IMR-90 (cell line): ENCODE measurements around the gene ZNF362. TPM values are rescaled to one million over a fixed set of nuclear protein-coding genes. Genes with fewer than 3 reads are reported as not detected.

ENCODE experiments used
- ATAC-seq: fragments of 200-7000 bp; cut with Tn5 transposase; 2 replicates; pipeline ENCODE4 v1.9.1; 2020; ENCODE audit warnings: low read depth, mild to moderate bottlenecking, moderate library complexity
- BruUV-seq: library from RNA; stranded (reverse); fragments of 400-500 nt; replicated peaks from 2 replicates; lab custom pipeline; 2021; lab: Mats Ljungman, UMichigan
- CTCF ChIA-PET: fragments of 300-600 bp; formaldehyde crosslinking; extraction: SDS; loops from one replicate; lab custom pipeline; 2021; ENCODE audit warnings: antibody characterized with exemption; lab: Yijun Ruan, JAX
- POLR2A ChIA-PET: fragments of 300-600 bp; sonication (Branson Sonifier 250); formaldehyde crosslinking; loops from one replicate; lab custom pipeline; 2022; ENCODE audit warnings: antibody characterized with exemption; ENCODE audit not compliant: unreplicated experiment; lab: Charles Lee
- DNase-seq: peaks from one replicate; pipeline ENCODE4 v3.0.0; 2013
- H2AFZ ChIP-seq: replicated peaks from 2 replicates; pipeline ENCODE3; 2013; ENCODE audit warnings: low read length, mild to moderate bottlenecking; ENCODE audit not compliant: poor library complexity
- H2AK5ac ChIP-seq: 2 replicates; pipeline ENCODE4 v1.6.1; 2013; ENCODE audit warnings: low read depth, low read length, inconsistent platforms
- H2AK9ac ChIP-seq: replicated peaks from 2 replicates; pipeline ENCODE3; 2013; ENCODE audit warnings: mild to moderate bottlenecking, low read depth, low read length, moderate library complexity; ENCODE audit not compliant: poor library complexity
- H2BK120ac ChIP-seq: 2 replicates; pipeline ENCODE4 v1.6.1; 2013; ENCODE audit warnings: low read depth, low read length, inconsistent platforms
- H2BK15ac ChIP-seq: 3 replicates; pipeline ENCODE4 v1.6.1; 2013; ENCODE audit warnings: low read depth, low read length, inconsistent platforms
- H2BK20ac ChIP-seq: 2 replicates; pipeline ENCODE4 v1.6.1; 2013; ENCODE audit warnings: low read depth, mild to moderate bottlenecking, inconsistent platforms, low read length, moderate library complexity
- H2BK5ac ChIP-seq: 2 replicates; pipeline ENCODE4 v1.6.1; 2013; ENCODE audit warnings: mild to moderate bottlenecking, low read depth, low read length, inconsistent platforms; ENCODE audit not compliant: poor library complexity, severe bottlenecking
- H3K14ac ChIP-seq: replicated peaks from 2 replicates; pipeline ENCODE4 v1.6.1; 2013; ENCODE audit warnings: low read depth, low read length, inconsistent platforms
- H3K18ac ChIP-seq: 2 replicates; pipeline ENCODE4 v1.6.1; 2013; ENCODE audit warnings: low read depth, low read length, control low read depth
- H3K23ac ChIP-seq: 2 replicates; pipeline ENCODE4 v1.6.1; 2013; ENCODE audit warnings: low read depth, low read length, inconsistent platforms
- H3K27ac ChIP-seq: 2 replicates; pipeline ENCODE4 v1.5.1; 2013; ENCODE audit warnings: mild to moderate bottlenecking, control low read depth, low read length; ENCODE audit not compliant: insufficient read depth
- H3K27me3 ChIP-seq: 2 replicates; pipeline ENCODE4 v1.6.1; 2013; ENCODE audit warnings: low read length; ENCODE audit not compliant: control insufficient read depth, insufficient read depth
- H3K36me3 ChIP-seq: 2 replicates; pipeline ENCODE4 v1.6.1; 2013; ENCODE audit warnings: low read length, mixed read lengths; ENCODE audit not compliant: control insufficient read depth, insufficient read depth
- H3K4ac ChIP-seq: 2 replicates; pipeline ENCODE4 v1.6.1; 2013; ENCODE audit warnings: low read depth, low read length, inconsistent platforms
- H3K4me1 ChIP-seq: 2 replicates; pipeline ENCODE4 v1.6.1; 2013; ENCODE audit warnings: low read length, mixed read lengths; ENCODE audit not compliant: control insufficient read depth, insufficient read depth
- H3K4me2 ChIP-seq: 2 replicates; pipeline ENCODE4 v1.6.1; 2013; ENCODE audit warnings: low read depth, mild to moderate bottlenecking, control low read depth, low read length, moderate library complexity
- H3K4me3 ChIP-seq: 2 replicates; pipeline ENCODE4 v1.5.1; 2013; ENCODE audit warnings: low read depth, mild to moderate bottlenecking, control low read depth, low read length, moderate library complexity; ENCODE audit not compliant: insufficient read depth
- H3K56ac ChIP-seq: 2 replicates; pipeline ENCODE4 v1.6.1; 2013; ENCODE audit warnings: low read length, inconsistent platforms; ENCODE audit not compliant: insufficient read depth; ENCODE audit errors: extremely low read depth
- H3K79me1 ChIP-seq, 2 experiments: 2 replicates each; pipeline ENCODE4 v1.6.1; 2013; ENCODE audit warnings: low read length in 2 of 2, inconsistent platforms in 1 of 2, low read depth in 1 of 2
- H3K9ac ChIP-seq: 2 replicates; pipeline ENCODE4 v1.6.1; 2013; ENCODE audit warnings: low read depth, low read length, control low read depth
- H3K9me1 ChIP-seq: 2 replicates; pipeline ENCODE4 v1.6.1; 2013; ENCODE audit warnings: low read length, inconsistent platforms; ENCODE audit not compliant: insufficient read depth
- H3K9me3 ChIP-seq: 2 replicates; pipeline ENCODE4 v1.6.1; 2013; ENCODE audit warnings: low read length; ENCODE audit not compliant: control insufficient read depth, insufficient read depth
- H4K20me1 ChIP-seq: 2 replicates; pipeline ENCODE4 v1.6.1; 2013; ENCODE audit warnings: low read length, inconsistent platforms; ENCODE audit not compliant: insufficient read depth
- H4K5ac ChIP-seq: 2 replicates; pipeline ENCODE4 v1.6.1; 2013; ENCODE audit warnings: mild to moderate bottlenecking, low read depth, low read length, control low read depth
- H4K8ac ChIP-seq, 2 experiments: 2 replicates each; pipeline ENCODE4 v1.6.1; 2013; ENCODE audit warnings: low read depth in 2 of 2, low read length in 2 of 2, control low read depth in 1 of 2, inconsistent platforms in 1 of 2
- H4K91ac ChIP-seq: 2 replicates; pipeline ENCODE4 v1.6.1; 2013; ENCODE audit warnings: low read depth, low read length, inconsistent platforms; ENCODE audit not compliant: insufficient read depth
- SMC3 ChIP-seq: fragments of 150-350 bp; IDR thresholded peaks from 2 replicates; pipeline ENCODE4 v1.6.1; 2016; ENCODE audit warnings: low read depth, mild to moderate bottlenecking, antibody characterized with exemption, low read length, moderate library complexity
- WGBS, 2 experiments: methylation state at CpG; one replicate each; pipeline versions ENCODE4 v1.1.5 to v1.1.7; 2013; ENCODE audit warnings: missing lambda C conversion rate in 2 of 2; ENCODE audit not compliant: insufficient read length in 1 of 2; ENCODE audit errors: extremely low coverage in 2 of 2; 5-methylcytosine and 5-hydroxymethylcytosine counted together
- dilution Hi-C: fragments of 300-500 bp; cut with HindIII; formaldehyde crosslinking; loops from one replicate; pipeline ENCODE4 v1.14.3; 2018; ENCODE audit warnings: low sequenced_read_pairs; ENCODE audit not compliant: unreplicated experiment
- in situ Hi-C: fragments of 300-500 bp; cut with MboI; formaldehyde crosslinking; loops from 3 replicates; pipeline ENCODE4 v1.14.3; 2019; ENCODE audit warnings: low sequenced_read_pairs, inconsistent platforms, mixed read lengths
- intact Hi-C: fragments of 100-400 bp; cut with micrococcal nuclease; formaldehyde crosslinking; loops from 2 replicates; pipeline ENCODE4 v1.10.0; 2022
- polyA plus RNA-seq, 3 experiments: library from polyadenylated mRNA; depleted of rRNA; stranded (reverse); fragments of >200 nt; gene quantifications; 2 replicates each; pipeline ENCODE4 v1.2.3, GENCODE V29; 2012; ENCODE audit warnings: low replicate concordance in 1 of 3
- total RNA-seq: library from RNA; depleted of rRNA; stranded (reverse); fragments of >200 nt; gene quantifications from 2 replicates; pipeline ENCODE4 v1.2.3, GENCODE V29; 2012

Gene ZNF362
- total and polyA plus RNA-seq, 2 of the 4 experiments (the other 2 are of a cell fraction): 5.7 to 12.9 TPM

- H3K4me2 ChIP-seq: no peak overlapping the region
- intact Hi-C loops (no loop called here), dilution Hi-C loops (no loop called here), in situ Hi-C loops (no loop called here)
- peaks cover 45% of the 10 kb centered on the region; the same call in 1 of the 2 replicates for H4K20me1 ChIP-seq
- peaks cover 22% of the 10 kb centered on the region; the same call in 1 of the 2 replicates for H3K9me1 ChIP-seq
- no CpG with 5 or more reads among the region's 5 CpGs for WGBS, 2 experiments
- no peak overlapping the region for H2BK5ac ChIP-seq
- no peak overlapping the region for H4K5ac ChIP-seq
- peaks cover 16% of the 10 kb centered on the region; the same call in 1 of the 2 replicates for H3K36me3 ChIP-seq
- ATAC-seq: no peak
- H2BK15ac ChIP-seq: no peak overlapping the region
- no peak overlapping the region for H4K8ac ChIP-seq
- no peaks in the 10 kb centered on the region for H3K27me3 ChIP-seq
- H3K27ac ChIP-seq: no peak overlapping the region
- no peak overlapping the region for H2AFZ ChIP-seq
- no TSS peak for BruUV-seq
- DNase-seq: no peak
- no peak overlapping the region for H3K4ac ChIP-seq
- peaks cover 35 to 88% of the 10 kb centered on the region in 2 experiments for H3K79me1 ChIP-seq
- H3K9ac ChIP-seq: no peak overlapping the region
- H3K9me3 ChIP-seq: no peaks in the 10 kb centered on the region
- POLR2A ChIA-PET: no interaction called here
- no peak overlapping the region for H3K56ac ChIP-seq
- H3K18ac ChIP-seq: no peak overlapping the region
- no peak overlapping the region for H4K91ac ChIP-seq
- no peak overlapping the region for H3K14ac ChIP-seq
- no peak overlapping the region for H3K23ac ChIP-seq
- H2BK120ac ChIP-seq: no peak overlapping the region
- CTCF ChIA-PET: interaction anchor here (1.2 kb wide), 1 partner anchor 27 kb away, joined by 3 read pairs; no protein-coding TSS in a partner anchor
- no peak overlapping the region for H2AK9ac ChIP-seq
- H3K4me3 ChIP-seq: no peak overlapping the region
- peaks cover 2% of the 10 kb centered on the region; the same call in 1 of the 2 replicates for H3K4me1 ChIP-seq
- no peak overlapping the region for H2BK20ac ChIP-seq
- no peak for TF ChIP-seq SMC3
- no peak overlapping the region for H2AK5ac ChIP-seq
Measured at GRCh38 chr1:33268927-33269610, 12.8 kb downstream of the ZNF362 start.
